Type B pancreatic cell (in vitro differentiated cells): Measurements from ENCODE around the gene CCL7. TPM values are rescaled to one million over a fixed set of nuclear protein-coding genes. Genes with fewer than 3 reads are reported as not detected.

Source experiments
- DNase-seq: peaks from one replicate; pipeline ENCODE4 v3.0.0; 2021; ENCODE audit warnings: mixed read lengths; ENCODE audit not compliant: unreplicated experiment; ENCODE audit errors: extremely low spot score
- H3K27ac Mint-ChIP-seq: 2 replicates; pipeline ENCODE4 v1.8.0; 2021; ENCODE audit warnings: mild to moderate bottlenecking, mixed read lengths
- H3K27me3 Mint-ChIP-seq: 2 replicates; pipeline ENCODE4 v1.8.0; 2021; ENCODE audit warnings: mixed read lengths
- H3K36me3 Mint-ChIP-seq: 2 replicates; pipeline ENCODE4 v1.8.0; 2021; ENCODE audit warnings: mixed read lengths
- H3K4me1 Mint-ChIP-seq: one replicate; pipeline ENCODE4 v1.8.0; 2021; ENCODE audit warnings: mixed read lengths; ENCODE audit not compliant: unreplicated experiment
- H3K4me3 Mint-ChIP-seq: 2 replicates; pipeline ENCODE4 v1.8.0; 2021; ENCODE audit warnings: mild to moderate bottlenecking, mixed read lengths
- H3K9me3 Mint-ChIP-seq: 2 replicates; pipeline ENCODE4 v1.8.0; 2021; ENCODE audit warnings: mixed read lengths
- long read RNA-seq: library from polyadenylated mRNA; unstranded; transcript quantifications from one replicate; pipeline ENCODE4 v2.0.0, GENCODE V29; 2020
- total RNA-seq: library from RNA; stranded (reverse); gene quantifications from 2 replicates; pipeline ENCODE4 v1.2.1, GENCODE V29; 2021; ENCODE audit warnings: low replicate concordance
- TF ChIP-seq, protein P1 (sequence below): fragments of 200-600 bp; sonication (generic); conservative IDR thresholded peaks from 2 replicates; pipeline ENCODE4 v1.5.0; 2021; ENCODE audit warnings: antibody characterized with exemption, mild to moderate bottlenecking

Gene CCL7
- not detected in 2 replicates for total RNA-seq
- long read RNA-seq: 0 reads

DNA sequence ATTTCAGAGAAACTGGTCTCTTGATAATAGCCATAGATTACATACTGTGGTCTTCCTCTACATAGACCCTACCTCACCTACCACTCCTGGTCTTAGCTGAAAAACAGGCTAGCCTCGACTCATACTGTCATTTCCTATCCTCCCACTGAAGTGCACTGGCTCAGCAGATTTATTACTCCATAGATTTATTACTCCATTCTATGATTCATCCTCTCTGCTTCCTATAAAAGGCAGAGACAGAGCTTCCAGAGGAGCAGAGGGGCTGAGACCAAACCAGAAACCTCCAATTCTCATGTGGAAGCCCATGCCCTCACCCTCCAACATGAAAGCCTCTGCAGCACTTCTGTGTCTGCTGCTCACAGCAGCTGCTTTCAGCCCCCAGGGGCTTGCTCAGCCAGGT is at the start of gene CCL7:
TSS of gene CCL7 (plus strand) at position 253 of the 400 bp plus-strand sequence. CDS start at position 323, 70 bp downstream.
- Mint-ChIP-seq H3K27me3 (peaks cover 33% of the 10 kb centered on the region), H3K9me3 (no peaks in the 10 kb centered on the region)

GRCh38 chr17:34220752-34221395 is 49.1 kb upstream of the CCL7 start:
- DNase-seq: no peak
- Mint-ChIP-seq H3K27ac (no peak overlapping the region), H3K4me1 (no peaks in the 10 kb centered on the region), H3K36me3 (no peaks in the 10 kb centered on the region), H3K4me3 (no peak overlapping the region), H3K9me3 (peaks cover 7% of the 10 kb centered on the region), H3K27me3 (peaks cover 22% of the 10 kb centered on the region)
- TF ChIP-seq, protein P1, sequence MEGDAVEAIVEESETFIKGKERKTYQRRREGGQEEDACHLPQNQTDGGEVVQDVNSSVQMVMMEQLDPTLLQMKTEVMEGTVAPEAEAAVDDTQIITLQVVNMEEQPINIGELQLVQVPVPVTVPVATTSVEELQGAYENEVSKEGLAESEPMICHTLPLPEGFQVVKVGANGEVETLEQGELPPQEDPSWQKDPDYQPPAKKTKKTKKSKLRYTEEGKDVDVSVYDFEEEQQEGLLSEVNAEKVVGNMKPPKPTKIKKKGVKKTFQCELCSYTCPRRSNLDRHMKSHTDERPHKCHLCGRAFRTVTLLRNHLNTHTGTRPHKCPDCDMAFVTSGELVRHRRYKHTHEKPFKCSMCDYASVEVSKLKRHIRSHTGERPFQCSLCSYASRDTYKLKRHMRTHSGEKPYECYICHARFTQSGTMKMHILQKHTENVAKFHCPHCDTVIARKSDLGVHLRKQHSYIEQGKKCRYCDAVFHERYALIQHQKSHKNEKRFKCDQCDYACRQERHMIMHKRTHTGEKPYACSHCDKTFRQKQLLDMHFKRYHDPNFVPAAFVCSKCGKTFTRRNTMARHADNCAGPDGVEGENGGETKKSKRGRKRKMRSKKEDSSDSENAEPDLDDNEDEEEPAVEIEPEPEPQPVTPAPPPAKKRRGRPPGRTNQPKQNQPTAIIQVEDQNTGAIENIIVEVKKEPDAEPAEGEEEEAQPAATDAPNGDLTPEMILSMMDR: no peak

More for the DNA sequence above, at the start of gene CCL7:
- no peaks in the 10 kb centered on the region for H3K4me1 Mint-ChIP-seq
- H3K4me3 Mint-ChIP-seq: no peak within 1 kb of the TSS
- TF ChIP-seq, protein P1: no peak
- DNase-seq: no peak
- no peak within 1 kb of the TSS for H3K27ac Mint-ChIP-seq
- H3K36me3 Mint-ChIP-seq: no peaks in the 10 kb centered on the region

DNA sequence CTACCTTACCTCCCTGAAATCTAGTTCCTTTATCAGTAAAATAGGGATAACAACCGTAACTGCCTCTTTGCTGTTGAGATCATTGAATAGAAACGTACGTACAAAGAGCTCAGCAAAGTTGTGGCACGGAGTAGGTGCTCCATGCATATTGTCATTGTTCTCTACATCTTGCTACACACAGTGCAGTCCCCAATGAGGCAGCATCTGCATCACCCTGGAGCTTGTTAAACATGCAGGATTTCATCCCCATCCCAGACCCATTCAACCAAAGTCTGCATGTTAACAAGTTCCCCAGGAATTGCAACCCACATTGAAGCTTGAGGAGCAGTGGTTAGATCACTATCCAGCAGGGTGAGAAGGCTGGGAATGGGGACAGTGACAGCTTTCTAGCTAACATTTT is 48.6 kb upstream of the CCL7 start:
- TF ChIP-seq, protein P1: no peak

DNA sequence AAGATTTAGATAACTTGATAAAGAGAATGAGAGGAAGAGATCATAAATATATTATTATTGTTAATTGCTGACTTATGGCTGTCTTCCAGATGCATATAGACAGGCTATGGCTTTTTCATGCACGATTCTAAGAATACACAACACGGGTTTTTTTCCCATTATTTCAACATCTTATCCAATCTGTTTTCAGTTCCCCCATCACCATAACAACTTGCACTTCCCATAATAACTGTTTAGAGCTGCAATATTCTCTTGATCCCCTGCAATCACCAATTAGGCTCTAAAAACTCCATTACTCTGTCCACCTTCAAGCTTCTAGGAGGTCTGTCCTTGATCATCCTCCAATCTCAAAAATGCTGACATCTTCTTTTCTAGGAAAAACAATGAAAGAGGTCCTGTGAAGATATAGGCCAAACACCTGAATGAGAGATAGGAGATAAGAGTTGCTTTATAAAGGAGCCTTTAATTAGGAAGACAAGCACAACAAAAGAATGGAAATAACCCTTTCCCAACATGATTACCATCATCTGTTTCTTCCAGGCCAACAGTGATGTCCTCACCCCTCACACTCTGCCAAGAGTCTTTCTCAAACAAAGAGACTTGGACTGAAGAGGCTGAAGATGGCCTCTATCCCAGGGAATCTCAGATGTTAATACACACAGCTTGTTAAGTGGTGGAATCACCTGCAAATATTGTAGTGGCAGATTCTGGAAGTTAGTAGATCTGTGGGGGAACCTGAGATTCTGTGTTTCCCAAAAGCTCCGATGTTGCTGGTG is 47.1 kb upstream of the CCL7 start:
- Mint-ChIP-seq H3K27me3 (peaks cover 23% of the 10 kb centered on the region), H3K36me3 (no peaks in the 10 kb centered on the region), H3K4me3 (no peak overlapping the region), H3K9me3 (no peaks in the 10 kb centered on the region), H3K4me1 (peaks cover 9% of the 10 kb centered on the region), H3K27ac (no peak overlapping the region)
- TF ChIP-seq, protein P1: no peak
- DNase-seq: no peak

More for the DNA sequence above, 48.6 kb upstream of the CCL7 start:
- H3K9me3 Mint-ChIP-seq: peaks cover 2% of the 10 kb centered on the region
- H3K27ac Mint-ChIP-seq: no peak overlapping the region
- peaks cover 18% of the 10 kb centered on the region for H3K27me3 Mint-ChIP-seq
- DNase-seq: no peak
- no peak overlapping the region for H3K4me3 Mint-ChIP-seq
- peaks cover 2% of the 10 kb centered on the region for H3K4me1 Mint-ChIP-seq
- H3K36me3 Mint-ChIP-seq: no peaks in the 10 kb centered on the region

DNA sequence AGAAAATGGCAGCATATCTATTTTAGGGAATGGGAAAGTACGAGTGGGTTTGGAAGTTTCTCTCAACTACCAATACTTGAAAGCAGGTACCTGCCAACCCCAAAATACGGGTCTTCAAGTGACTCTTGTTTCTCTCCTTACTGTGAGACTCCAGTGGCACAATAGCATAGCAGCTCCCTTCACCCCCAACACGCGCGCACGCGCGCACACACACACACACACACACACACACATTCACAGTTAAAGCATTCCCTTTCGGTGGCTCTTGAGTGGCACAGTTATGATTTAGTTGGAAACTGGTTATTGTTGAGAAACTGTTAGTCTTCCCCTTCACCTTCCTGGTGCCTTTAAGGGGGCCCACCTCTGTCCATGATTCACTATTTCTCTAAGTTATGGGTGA is 45.0 kb upstream of the CCL7 start:
- Mint-ChIP-seq H3K4me1 (peaks cover 9% of the 10 kb centered on the region), H3K27me3 (peaks cover 22% of the 10 kb centered on the region), H3K36me3 (no peaks in the 10 kb centered on the region), H3K4me3 (no peak overlapping the region), H3K9me3 (no peaks in the 10 kb centered on the region), H3K27ac (no peak overlapping the region)
- no peak for DNase-seq
- TF ChIP-seq, protein P1: no peak
